H9 (cell line): ENCODE measurements around the gene CYB561D1. TPM values are rescaled to one million over a fixed set of nuclear protein-coding genes. Genes with fewer than 3 reads are reported as not detected.

Experiments
- DNase-seq: peaks from one replicate; pipeline ENCODE4 v3.0.0-alpha.2; 2017
- H2AFZ ChIP-seq: one replicate; pipeline ENCODE4 v1.6.1; 2013; ENCODE audit warnings: mild to moderate bottlenecking, low read length, control low read depth, moderate library complexity
- H2AK5ac ChIP-seq: 2 replicates; pipeline ENCODE4 v1.6.1; 2013; ENCODE audit warnings: low read length, control low read depth, mixed read lengths; ENCODE audit not compliant: insufficient read length
- H2BK120ac ChIP-seq: one replicate; pipeline ENCODE4 v1.6.1; 2013; ENCODE audit warnings: low read depth, mild to moderate bottlenecking, low read length, control low read depth, inconsistent platforms; ENCODE audit not compliant: poor library complexity, severe bottlenecking
- H2BK12ac ChIP-seq: 2 replicates; pipeline ENCODE4 v1.6.1; 2013; ENCODE audit warnings: low read length, control low read depth, mixed read lengths, low read depth; ENCODE audit not compliant: insufficient read length
- H2BK15ac ChIP-seq: 2 replicates; pipeline ENCODE4 v1.6.1; 2013; ENCODE audit warnings: low read depth, low read length, control low read depth
- H2BK20ac ChIP-seq: one replicate; pipeline ENCODE4 v1.6.1; 2013; ENCODE audit warnings: low read depth, mild to moderate bottlenecking, low read length, control low read depth, inconsistent platforms; ENCODE audit not compliant: poor library complexity, severe bottlenecking
- H2BK5ac ChIP-seq: 2 replicates; pipeline ENCODE4 v1.6.1; 2013; ENCODE audit warnings: low read length, control low read depth, mixed read lengths; ENCODE audit not compliant: insufficient read length
- H3K14ac ChIP-seq: 2 replicates; pipeline ENCODE4 v1.6.1; 2013; ENCODE audit warnings: low read length, control low read depth; ENCODE audit not compliant: insufficient read depth
- H3K18ac ChIP-seq: 2 replicates; pipeline ENCODE4 v1.6.1; 2013; ENCODE audit warnings: low read depth, mild to moderate bottlenecking, mixed read lengths, low read length, control low read depth; ENCODE audit not compliant: insufficient read length
- H3K23ac ChIP-seq: 2 replicates; pipeline ENCODE4 v1.6.1; 2013; ENCODE audit warnings: low read length, control low read depth, mixed read lengths, low read depth; ENCODE audit not compliant: insufficient read length
- H3K23me2 ChIP-seq: 2 replicates; pipeline ENCODE4 v1.6.1; 2013; ENCODE audit warnings: low read depth, mild to moderate bottlenecking, mixed read lengths, low read length, control low read depth; ENCODE audit not compliant: insufficient read length, poor library complexity, severe bottlenecking
- H3K27ac ChIP-seq: 2 replicates; pipeline ENCODE4 v1.5.1; 2013; ENCODE audit warnings: low read length, control low read depth, mixed read lengths, low read depth; ENCODE audit not compliant: insufficient read length
- H3K27me3 ChIP-seq: 2 replicates; pipeline ENCODE4 v1.6.1; 2013; ENCODE audit warnings: low read length, control low read depth, inconsistent platforms; ENCODE audit not compliant: insufficient read depth
- H3K4ac ChIP-seq: 2 replicates; pipeline ENCODE4 v1.6.1; 2013; ENCODE audit warnings: low read depth, mild to moderate bottlenecking, control low read depth, inconsistent platforms, low read length, moderate library complexity
- H3K4me1 ChIP-seq: 2 replicates; pipeline ENCODE4 v1.6.1; 2013; ENCODE audit warnings: low read length, control low read depth, inconsistent platforms; ENCODE audit not compliant: insufficient read depth
- H3K4me2 ChIP-seq: 2 replicates; pipeline ENCODE4 v1.6.1; 2013; ENCODE audit warnings: low read length, control low read depth, mixed read lengths; ENCODE audit not compliant: insufficient read length, insufficient read depth
- H3K56ac ChIP-seq: 2 replicates; pipeline ENCODE4 v1.6.1; 2013; ENCODE audit warnings: low read depth, mild to moderate bottlenecking, mixed read lengths, low read length, control low read depth; ENCODE audit not compliant: insufficient read length
- H3K79me1 ChIP-seq: 2 replicates; pipeline ENCODE4 v1.6.1; 2013; ENCODE audit warnings: low read depth, mild to moderate bottlenecking, moderate library complexity, low read length, control low read depth, inconsistent platforms; ENCODE audit not compliant: insufficient read depth, poor library complexity, severe bottlenecking
- H3K79me2 ChIP-seq: 2 replicates; pipeline ENCODE4 v1.6.1; 2013; ENCODE audit warnings: low read length, control low read depth, inconsistent platforms; ENCODE audit not compliant: insufficient read depth
- H3K9ac ChIP-seq: 2 replicates; pipeline ENCODE4 v1.6.1; 2013; ENCODE audit warnings: low read length, control low read depth, mixed read lengths; ENCODE audit not compliant: insufficient read length; ENCODE audit errors: extremely low read depth
- H3K9me3 ChIP-seq: one replicate; pipeline ENCODE4 v1.6.1; 2013; ENCODE audit warnings: low read depth, low read length, inconsistent platforms; ENCODE audit not compliant: control insufficient read depth
- H3T11ph ChIP-seq: one replicate; pipeline ENCODE4 v1.6.1; 2013; ENCODE audit warnings: mild to moderate bottlenecking, low read length, control low read depth, inconsistent platforms
- H4K20me1 ChIP-seq: one replicate; pipeline ENCODE4 v1.6.1; 2013; ENCODE audit not compliant: control insufficient read depth, insufficient read length, insufficient read depth
- H4K5ac ChIP-seq: 2 replicates; pipeline ENCODE4 v1.6.1; 2013; ENCODE audit warnings: low read depth, mild to moderate bottlenecking, mixed read lengths, low read length, control low read depth; ENCODE audit not compliant: insufficient read length
- H4K8ac ChIP-seq: replicated peaks from 2 replicates; pipeline ENCODE4 v1.6.1; 2013; ENCODE audit warnings: low read length, control low read depth, mixed read lengths, low read depth; ENCODE audit not compliant: insufficient read length
- H4K91ac ChIP-seq: 2 replicates; pipeline ENCODE4 v1.6.1; 2013; ENCODE audit warnings: low read depth, mild to moderate bottlenecking, moderate library complexity, mixed read lengths, low read length, control low read depth; ENCODE audit not compliant: insufficient read length
- H3K27ac Mint-ChIP-seq, 3 experiments: 2 replicates in 2 of 3; 3 replicates in 1 of 3; pipeline ENCODE4 v1.8.0; 2020 to 2021; ENCODE audit warnings: mixed read lengths in 3 of 3, mild to moderate bottlenecking in 1 of 3, moderate library complexity in 1 of 3
- H3K27me3 Mint-ChIP-seq: 2 replicates; pipeline ENCODE4 v1.8.0; 2021; ENCODE audit warnings: low read depth, mild to moderate bottlenecking, moderate library complexity, mixed read lengths
- H3K36me3 Mint-ChIP-seq, 3 experiments: 2 replicates in 2 of 3; 3 replicates in 1 of 3; pipeline ENCODE4 v1.8.0; 2020 to 2021; ENCODE audit warnings: low read depth in 3 of 3, mixed read lengths in 3 of 3; ENCODE audit not compliant: insufficient read depth in 1 of 3
- H3K4me1 Mint-ChIP-seq, 2 experiments: 2 replicates each; pipeline ENCODE4 v1.8.0; 2020; ENCODE audit warnings: mixed read lengths in 2 of 2
- H3K4me3 Mint-ChIP-seq, 2 experiments: 2 replicates in 1 of 2; 3 replicates in 1 of 2; pipeline ENCODE4 v1.8.0; 2020 to 2021; ENCODE audit warnings: mild to moderate bottlenecking in 2 of 2, mixed read lengths in 2 of 2, moderate library complexity in 1 of 2
- H3K9me3 Mint-ChIP-seq, 2 experiments: 2 replicates in 1 of 2; 3 replicates in 1 of 2; pipeline ENCODE4 v1.8.0; 2020; ENCODE audit warnings: mild to moderate bottlenecking in 2 of 2, mixed read lengths in 2 of 2, moderate library complexity in 1 of 2
- WGBS: extraction: QIAGEN DNeasy Blood & Tissue Kit; methylation state at CpG from one replicate; pipeline ENCODE4 v1.1.7; 2013; ENCODE audit warnings: missing lambda C conversion rate, low lambda C conversion rate, mixed read lengths; ENCODE audit not compliant: insufficient read length; ENCODE audit errors: extremely low coverage; 5-methylcytosine and 5-hydroxymethylcytosine counted together
- total RNA-seq: library from RNA; stranded (reverse); gene quantifications from 2 replicates; pipeline ENCODE4 v1.2.1, GENCODE V29; 2021
- TF ChIP-seq, protein P1 (sequence below): fragments of 200-600 bp; sonication (generic); conservative IDR thresholded peaks from 3 replicates; pipeline ENCODE4 v1.8.0; 2021; ENCODE audit warnings: antibody characterized with exemption, mild to moderate bottlenecking

Gene CYB561D1
- total RNA-seq, 1 experiment from 2014 or later, result 6.5 TPM

DNA sequence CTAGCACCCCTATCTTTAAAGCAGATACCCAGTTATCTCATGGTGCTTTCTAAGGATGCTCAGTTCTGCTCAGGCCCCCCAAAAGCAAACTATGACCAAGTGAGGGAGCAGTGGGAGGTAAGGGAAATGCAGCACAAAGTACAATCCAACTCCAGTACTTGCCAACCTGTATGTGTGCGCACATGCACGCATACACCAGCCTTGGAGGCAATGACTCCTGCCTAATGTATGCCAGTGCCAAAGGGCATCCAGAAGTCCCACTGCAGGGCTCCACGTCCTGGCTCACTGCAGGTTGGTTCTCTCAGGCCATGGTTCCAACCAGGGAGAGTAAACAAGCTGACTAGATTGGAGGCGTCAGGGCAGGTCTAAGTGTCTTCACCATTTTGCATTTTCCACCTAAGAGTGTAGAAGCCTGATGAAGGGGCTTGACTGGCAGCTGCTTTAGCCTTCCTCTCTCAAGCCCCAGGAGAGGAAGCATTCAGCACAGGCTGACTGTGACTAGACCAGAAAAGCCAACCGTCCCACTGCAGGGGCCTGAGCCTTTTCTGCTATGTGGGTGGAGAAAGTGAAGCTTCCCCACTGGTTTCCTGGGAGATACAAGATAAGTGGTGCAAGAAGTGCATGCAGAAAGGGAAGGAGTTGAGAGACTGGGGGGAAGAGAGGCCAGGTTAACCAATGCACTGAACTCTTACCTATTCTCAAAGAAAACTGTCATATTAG is 7.9 kb downstream of the CYB561D1 start:
- no peak overlapping the region for H3K4ac ChIP-seq
- H4K8ac ChIP-seq, result no peak overlapping the region
- no CpG with 5 or more reads among the region's 5 CpGs for WGBS
- no peak overlapping the region for H3K4me2 ChIP-seq
- no peaks in the 10 kb centered on the region for H4K20me1 ChIP-seq
- Mint-ChIP-seq H3K36me3 (peaks cover 0 to 5% (median 2%) of the 10 kb centered on the region in 3 experiments; a peak in 4 of 7 replicates), H3K27me3 (peaks cover 2% of the 10 kb centered on the region), H3K9me3 (no peaks in the 10 kb centered on the region), H3K4me3 (no peak overlapping the region), H3K4me1 (peaks cover 17 to 20% of the 10 kb centered on the region in 2 experiments), H3K27ac (no peak overlapping the region)
- H2BK5ac ChIP-seq, result no peak overlapping the region
- no peak overlapping the region for H2BK15ac ChIP-seq
- no peak overlapping the region for H2BK20ac ChIP-seq
- TF ChIP-seq, protein P1, sequence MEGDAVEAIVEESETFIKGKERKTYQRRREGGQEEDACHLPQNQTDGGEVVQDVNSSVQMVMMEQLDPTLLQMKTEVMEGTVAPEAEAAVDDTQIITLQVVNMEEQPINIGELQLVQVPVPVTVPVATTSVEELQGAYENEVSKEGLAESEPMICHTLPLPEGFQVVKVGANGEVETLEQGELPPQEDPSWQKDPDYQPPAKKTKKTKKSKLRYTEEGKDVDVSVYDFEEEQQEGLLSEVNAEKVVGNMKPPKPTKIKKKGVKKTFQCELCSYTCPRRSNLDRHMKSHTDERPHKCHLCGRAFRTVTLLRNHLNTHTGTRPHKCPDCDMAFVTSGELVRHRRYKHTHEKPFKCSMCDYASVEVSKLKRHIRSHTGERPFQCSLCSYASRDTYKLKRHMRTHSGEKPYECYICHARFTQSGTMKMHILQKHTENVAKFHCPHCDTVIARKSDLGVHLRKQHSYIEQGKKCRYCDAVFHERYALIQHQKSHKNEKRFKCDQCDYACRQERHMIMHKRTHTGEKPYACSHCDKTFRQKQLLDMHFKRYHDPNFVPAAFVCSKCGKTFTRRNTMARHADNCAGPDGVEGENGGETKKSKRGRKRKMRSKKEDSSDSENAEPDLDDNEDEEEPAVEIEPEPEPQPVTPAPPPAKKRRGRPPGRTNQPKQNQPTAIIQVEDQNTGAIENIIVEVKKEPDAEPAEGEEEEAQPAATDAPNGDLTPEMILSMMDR, result no peak
- no peak overlapping the region for H2BK120ac ChIP-seq
- H3T11ph ChIP-seq, result no peak overlapping the region
- H3K79me1 ChIP-seq, result no peaks in the 10 kb centered on the region
- no peak overlapping the region for H2BK12ac ChIP-seq
- no peak for DNase-seq
- no peak overlapping the region for H3K56ac ChIP-seq
- H3K9ac ChIP-seq, result no peak overlapping the region
- H3K23me2 ChIP-seq, result no peaks in the 10 kb centered on the region
- H3K9me3 ChIP-seq, result no peaks in the 10 kb centered on the region
- no peaks in the 10 kb centered on the region for H3K79me2 ChIP-seq
- no peak overlapping the region for H3K14ac ChIP-seq
- H2AK5ac ChIP-seq, result no peak overlapping the region
- no peak overlapping the region for H4K91ac ChIP-seq
- no peak overlapping the region for H3K27ac ChIP-seq
- H3K23ac ChIP-seq, result no peak overlapping the region
- no peak overlapping the region for H3K18ac ChIP-seq
- no peaks in the 10 kb centered on the region for H3K27me3 ChIP-seq
- no peak overlapping the region for H4K5ac ChIP-seq
- H3K4me1 ChIP-seq, result peaks cover 2% of the 10 kb centered on the region; the same call in 1 of the 2 replicates
- no peak overlapping the region for H2AFZ ChIP-seq
